HEK293 (cell line): ENCODE measurements around the gene KLHL29.

Experiments
- CTCF ChIA-PET: fragments of 350-600 bp; formaldehyde crosslinking; extraction: SDS; loops from one replicate; lab custom pipeline; 2021; ENCODE audit warnings: antibody characterized with exemption; lab: Yijun Ruan, JAX
- POLR2A ChIA-PET: fragments of 300-600 bp; formaldehyde crosslinking; extraction: SDS; loops from one replicate; lab custom pipeline; 2020; ENCODE audit warnings: antibody characterized with exemption, inconsistent platforms; lab: Yijun Ruan, JAX
- H3K27ac ChIP-seq: fragments of 200-500 bp; sonication (Bioruptor generic); 2 replicates; pipeline ENCODE4 v1.5.1; 2014; ENCODE audit warnings: low read depth, low read length, control low read depth, inconsistent platforms; ENCODE audit errors: extremely low read depth
- H3K36me3 ChIP-seq, 2 experiments: fragments of 200-500 bp in 1 of 2; sonication (Bioruptor generic) in 1 of 2; 1 replicate in 1 of 2; 2 replicates in 1 of 2; pipeline ENCODE4 v1.5.1; 2014 to 2017; ENCODE audit warnings: inconsistent platforms in 2 of 2, low read length in 2 of 2; ENCODE audit not compliant: control insufficient read depth in 2 of 2, insufficient read depth in 1 of 2
- H3K4me1 ChIP-seq: fragments of 200-500 bp; sonication (Bioruptor generic); 2 replicates; pipeline ENCODE4 v1.5.1; 2014; ENCODE audit warnings: mild to moderate bottlenecking, low read length, inconsistent platforms; ENCODE audit not compliant: control insufficient read depth, insufficient read depth
- H3K4me3 ChIP-seq: 2 replicates; pipeline ENCODE4 v1.5.1; 2011; ENCODE audit warnings: low read depth, mild to moderate bottlenecking, control low read depth, low read length, moderate library complexity
- H3K9me3 ChIP-seq: fragments of 200-500 bp; sonication (Bioruptor generic); 2 replicates; pipeline ENCODE4 v1.5.1; 2014; ENCODE audit warnings: low read depth, low read length, inconsistent platforms; ENCODE audit not compliant: control insufficient read depth, insufficient read depth
- AEBP2 ChIP-seq: fragments of 450-650 bp; formaldehyde crosslinking; IDR thresholded peaks from 2 replicates; pipeline ENCODE4 v1.5.1; 2016; ENCODE audit warnings: missing biosample characterization, missing genetic modification characterization, borderline replicate concordance
- GLIS1 ChIP-seq: fragments of 450-650 bp; formaldehyde crosslinking; IDR thresholded peaks from 2 replicates; pipeline ENCODE4 v1.5.1; 2016; ENCODE audit warnings: missing biosample characterization, missing genetic modification characterization
- HIC1 ChIP-seq: fragments of 450-650 bp; formaldehyde crosslinking; IDR thresholded peaks from 2 replicates; pipeline ENCODE4 v1.5.1; 2016; ENCODE audit warnings: missing biosample characterization, missing genetic modification characterization
- IKZF3 ChIP-seq: fragments of 450-650 bp; IDR thresholded peaks from 2 replicates; pipeline ENCODE4 v1.5.0; 2018; ENCODE audit warnings: missing biosample characterization, mild to moderate bottlenecking, missing genetic modification characterization, moderate library complexity
- SCRT2 ChIP-seq: fragments of 450-650 bp; formaldehyde crosslinking; IDR thresholded peaks from 2 replicates; pipeline ENCODE4 v1.5.1; 2016; ENCODE audit warnings: missing biosample characterization, missing genetic modification characterization
- SETDB1 ChIP-seq: IDR thresholded peaks from one replicate; pipeline ENCODE4 v1.6.1; 2017; ENCODE audit warnings: mild to moderate bottlenecking, low read length, moderate library complexity, mixed read lengths; ENCODE audit not compliant: insufficient read length
- ZBTB26 ChIP-seq: fragments of 450-650 bp; formaldehyde crosslinking; optimal IDR thresholded peaks from 2 replicates; pipeline ENCODE3; 2016; ENCODE audit warnings: missing biosample characterization, mild to moderate bottlenecking, missing genetic modification characterization
- ZFP41 ChIP-seq: fragments of 450-650 bp; formaldehyde crosslinking; IDR thresholded peaks from 2 replicates; pipeline ENCODE4 v1.5.1; 2016; ENCODE audit warnings: missing biosample characterization, missing genetic modification characterization, borderline replicate concordance
- ZNF132 ChIP-seq: fragments of 450-650 bp; formaldehyde crosslinking; IDR thresholded peaks from 2 replicates; pipeline ENCODE4 v1.5.1; 2017; ENCODE audit warnings: missing biosample characterization, missing genetic modification characterization, borderline replicate concordance
- ZNF2 ChIP-seq: fragments of 450-650 bp; formaldehyde crosslinking; IDR thresholded peaks from 2 replicates; pipeline ENCODE4 v1.5.1; 2016; ENCODE audit warnings: missing biosample characterization, missing genetic modification characterization
- ZNF239 ChIP-seq: fragments of 450-650 bp; formaldehyde crosslinking; IDR thresholded peaks from 2 replicates; pipeline ENCODE4 v1.5.1; 2016; ENCODE audit warnings: missing biosample characterization, missing genetic modification characterization
- ZNF248 ChIP-seq: fragments of 450-650 bp; formaldehyde crosslinking; IDR thresholded peaks from 2 replicates; pipeline ENCODE4 v1.5.1; 2017; ENCODE audit warnings: missing biosample characterization, missing genetic modification characterization
- ZNF311 ChIP-seq: fragments of 450-650 bp; formaldehyde crosslinking; IDR thresholded peaks from 2 replicates; pipeline ENCODE4 v1.5.1; 2017; ENCODE audit warnings: missing biosample characterization, missing genetic modification characterization, borderline replicate concordance
- ZNF324 ChIP-seq: fragments of 450-650 bp; formaldehyde crosslinking; IDR thresholded peaks from 2 replicates; pipeline ENCODE4 v1.5.1; 2016; ENCODE audit warnings: missing biosample characterization, missing genetic modification characterization
- ZNF362 ChIP-seq: fragments of 450-650 bp; formaldehyde crosslinking; IDR thresholded peaks from 2 replicates; pipeline ENCODE4 v1.5.1; 2016; ENCODE audit warnings: missing biosample characterization, missing genetic modification characterization
- ZNF426 ChIP-seq: fragments of 450-650 bp; formaldehyde crosslinking; IDR thresholded peaks from 2 replicates; pipeline ENCODE4 v1.5.1; 2017; ENCODE audit warnings: missing biosample characterization, missing genetic modification characterization, mild to moderate bottlenecking, inconsistent platforms, moderate library complexity
- ZNF48 ChIP-seq: fragments of 450-650 bp; formaldehyde crosslinking; IDR thresholded peaks from 2 replicates; pipeline ENCODE4 v1.5.1; 2016; ENCODE audit warnings: missing biosample characterization, missing genetic modification characterization
- ZNF510 ChIP-seq: fragments of 450-650 bp; formaldehyde crosslinking; IDR thresholded peaks from 2 replicates; pipeline ENCODE4 v1.5.1; 2018; ENCODE audit warnings: mild to moderate bottlenecking, missing genetic modification characterization, missing biosample characterization; ENCODE audit not compliant: insufficient replicate concordance
- ZNF530 ChIP-seq: fragments of 450-650 bp; formaldehyde crosslinking; IDR thresholded peaks from 2 replicates; pipeline ENCODE4 v1.5.1; 2016; ENCODE audit warnings: low read depth, missing biosample characterization, missing genetic modification characterization
- ZNF571 ChIP-seq: fragments of 450-650 bp; formaldehyde crosslinking; IDR thresholded peaks from 2 replicates; pipeline ENCODE4 v1.5.0; 2017; ENCODE audit warnings: missing biosample characterization, missing genetic modification characterization
- ZNF76 ChIP-seq: fragments of 450-650 bp; formaldehyde crosslinking; IDR thresholded peaks from 2 replicates; pipeline ENCODE4; 2016; ENCODE audit warnings: low read depth, missing biosample characterization, missing genetic modification characterization, borderline replicate concordance
- ZSCAN5A ChIP-seq: fragments of 450-650 bp; formaldehyde crosslinking; IDR thresholded peaks from 2 replicates; pipeline ENCODE4 v1.5.1; 2016; ENCODE audit warnings: missing biosample characterization, missing genetic modification characterization
- TF ChIP-seq, protein P1 (sequence below): fragments of 450-650 bp; formaldehyde crosslinking; IDR thresholded peaks from 2 replicates; pipeline ENCODE4 v1.5.1; 2017; ENCODE audit warnings: missing biosample characterization, missing genetic modification characterization
- TF ChIP-seq, protein P2 (sequence below): fragments of 450-650 bp; formaldehyde crosslinking; IDR thresholded peaks from 2 replicates; pipeline ENCODE4 v1.5.1; 2016; ENCODE audit warnings: missing biosample characterization, missing genetic modification characterization, low read depth
- TF ChIP-seq, protein P3 (sequence below): fragments of 450-650 bp; formaldehyde crosslinking; IDR thresholded peaks from 2 replicates; pipeline ENCODE4 v1.5.1; 2017; ENCODE audit warnings: missing biosample characterization, mild to moderate bottlenecking, missing genetic modification characterization, moderate library complexity

KLHL29 gene

GRCh38 chr2:23691565-23691964 is 306.6 kb downstream of the KLHL29 start (continued):
- TF ChIP-seq AEBP2 (tag by site-specific recombination) (no peak), ZNF530 (tag by site-specific recombination) (no peak), ZNF324 (tag by site-specific recombination) (no peak), SETDB1 (no peak), ZNF426 (tag by site-specific recombination) (no peak), ZNF248 (tag by site-specific recombination) (no peak), ZNF510 (tag by site-specific recombination) (no peak), ZBTB26 (no peak), GLIS1 (tag by site-specific recombination) (no peak), ZNF132 (no peak), ZFP41 (tag by site-specific recombination) (no peak)
- TF ChIP-seq, protein P1, sequence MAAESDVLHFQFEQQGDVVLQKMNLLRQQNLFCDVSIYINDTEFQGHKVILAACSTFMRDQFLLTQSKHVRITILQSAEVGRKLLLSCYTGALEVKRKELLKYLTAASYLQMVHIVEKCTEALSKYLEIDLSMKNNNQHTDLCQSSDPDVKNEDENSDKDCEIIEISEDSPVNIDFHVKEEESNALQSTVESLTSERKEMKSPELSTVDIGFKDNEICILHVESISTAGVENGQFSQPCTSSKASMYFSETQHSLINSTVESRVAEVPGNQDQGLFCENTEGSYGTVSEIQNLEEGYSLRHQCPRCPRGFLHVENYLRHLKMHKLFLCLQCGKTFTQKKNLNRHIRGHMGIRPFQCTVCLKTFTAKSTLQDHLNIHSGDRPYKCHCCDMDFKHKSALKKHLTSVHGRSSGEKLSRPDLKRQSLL, result no peak

GRCh38 chr2:23692263-23692662 is 307.3 kb downstream of the KLHL29 start:
- CTCF ChIA-PET, result no interaction called here
- peaks cover 0 to 31% of the 10 kb centered on the region in 2 experiments; a peak in 1 of 3 replicates for H3K36me3 ChIP-seq
- H3K4me3 ChIP-seq, result no peak overlapping the region
- POLR2A ChIA-PET, result no interaction called here
- H3K4me1 ChIP-seq, result no peaks in the 10 kb centered on the region
- no peaks in the 10 kb centered on the region for H3K9me3 ChIP-seq
- H3K27ac ChIP-seq, result no peak overlapping the region
- no peak for TF ChIP-seq ZNF239 (tag by site-specific recombination)
- no peak for TF ChIP-seq ZNF48 (tag by site-specific recombination)
- TF ChIP-seq ZNF76 (tag by site-specific recombination), result no peak
- no peak for TF ChIP-seq HIC1 (tag by site-specific recombination)
- TF ChIP-seq ZNF362 (tag by site-specific recombination), result no peak
- TF ChIP-seq ZSCAN5A (tag by site-specific recombination), result no peak
- no peak for TF ChIP-seq ZNF2 (tag by site-specific recombination)
- TF ChIP-seq SCRT2 (tag by site-specific recombination), result no peak
- TF ChIP-seq, protein P2, sequence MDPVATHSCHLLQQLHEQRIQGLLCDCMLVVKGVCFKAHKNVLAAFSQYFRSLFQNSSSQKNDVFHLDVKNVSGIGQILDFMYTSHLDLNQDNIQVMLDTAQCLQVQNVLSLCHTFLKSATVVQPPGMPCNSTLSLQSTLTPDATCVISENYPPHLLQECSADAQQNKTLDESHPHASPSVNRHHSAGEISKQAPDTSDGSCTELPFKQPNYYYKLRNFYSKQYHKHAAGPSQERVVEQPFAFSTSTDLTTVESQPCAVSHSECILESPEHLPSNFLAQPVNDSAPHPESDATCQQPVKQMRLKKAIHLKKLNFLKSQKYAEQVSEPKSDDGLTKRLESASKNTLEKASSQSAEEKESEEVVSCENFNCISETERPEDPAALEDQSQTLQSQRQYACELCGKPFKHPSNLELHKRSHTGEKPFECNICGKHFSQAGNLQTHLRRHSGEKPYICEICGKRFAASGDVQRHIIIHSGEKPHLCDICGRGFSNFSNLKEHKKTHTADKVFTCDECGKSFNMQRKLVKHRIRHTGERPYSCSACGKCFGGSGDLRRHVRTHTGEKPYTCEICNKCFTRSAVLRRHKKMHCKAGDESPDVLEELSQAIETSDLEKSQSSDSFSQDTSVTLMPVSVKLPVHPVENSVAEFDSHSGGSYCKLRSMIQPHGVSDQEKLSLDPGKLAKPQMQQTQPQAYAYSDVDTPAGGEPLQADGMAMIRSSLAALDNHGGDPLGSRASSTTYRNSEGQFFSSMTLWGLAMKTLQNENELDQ, result no peak
- no peak for TF ChIP-seq IKZF3 (tag by site-specific recombination)
- TF ChIP-seq ZNF571 (tag by site-specific recombination), result no peak
- TF ChIP-seq, protein P3, sequence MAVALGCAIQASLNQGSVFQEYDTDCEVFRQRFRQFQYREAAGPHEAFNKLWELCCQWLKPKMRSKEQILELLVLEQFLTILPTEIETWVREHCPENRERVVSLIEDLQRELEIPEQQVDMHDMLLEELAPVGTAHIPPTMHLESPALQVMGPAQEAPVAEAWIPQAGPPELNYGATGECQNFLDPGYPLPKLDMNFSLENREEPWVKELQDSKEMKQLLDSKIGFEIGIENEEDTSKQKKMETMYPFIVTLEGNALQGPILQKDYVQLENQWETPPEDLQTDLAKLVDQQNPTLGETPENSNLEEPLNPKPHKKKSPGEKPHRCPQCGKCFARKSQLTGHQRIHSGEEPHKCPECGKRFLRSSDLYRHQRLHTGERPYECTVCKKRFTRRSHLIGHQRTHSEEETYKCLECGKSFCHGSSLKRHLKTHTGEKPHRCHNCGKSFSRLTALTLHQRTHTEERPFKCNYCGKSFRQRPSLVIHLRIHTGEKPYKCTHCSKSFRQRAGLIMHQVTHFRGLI, result no peak
- no peak for TF ChIP-seq ZNF311 (tag by site-specific recombination)
